Measurements from ENCODE around the gene CX3CR1.
"Not testable (repeated sequence)": the region's sequence is repeated elsewhere in the genome, so short reads cannot be mapped to it uniquely, and the experiment has no call there.

CX3CR1 gene

DNA sequence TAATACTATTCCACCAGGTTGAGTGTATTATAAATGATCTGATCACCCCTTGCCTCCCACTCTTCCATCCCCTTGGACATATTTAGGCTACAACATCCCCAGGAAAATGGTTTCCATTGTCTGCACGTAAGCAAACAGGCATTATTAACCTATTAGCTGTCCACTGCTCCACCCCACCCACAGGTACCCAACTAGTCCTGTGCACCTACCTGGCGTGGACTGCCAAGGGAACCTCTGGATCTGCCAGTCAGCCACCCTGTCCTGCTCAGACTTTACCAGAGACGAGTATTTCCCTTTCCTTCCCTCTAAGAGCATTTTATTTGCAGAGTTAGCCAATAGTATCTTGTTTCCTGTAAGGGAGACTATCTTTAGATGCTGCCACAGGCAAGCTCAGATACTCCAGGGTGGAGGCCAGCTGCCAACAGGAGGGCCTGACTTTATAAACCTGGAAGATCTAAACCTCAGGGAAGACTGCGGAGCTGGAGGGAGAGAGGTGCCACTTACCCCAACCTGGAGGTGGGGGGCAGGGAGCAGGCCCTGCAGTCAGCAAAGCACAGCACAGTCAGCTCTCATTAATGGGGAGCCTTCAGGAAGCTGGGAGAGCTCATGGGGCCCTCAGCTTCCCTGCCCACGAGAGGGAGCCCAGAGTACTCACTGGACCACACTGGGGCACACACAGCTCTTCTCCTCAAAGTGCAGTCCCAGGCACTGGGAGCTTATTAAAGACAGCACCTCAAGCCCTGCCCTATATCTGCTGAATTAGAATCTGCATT is at the start of gene CX3CR1:
Gene CX3CR1 (minus strand): TSS at position 292 of the 773 bp plus-strand sequence. CDS start 13,527 bp downstream, outside the sequence.
- in situ Hi-C loops (cut with HindIII; ENCODE audit: low pct_ligation_motif_present, low pct_unique_long_range_greater_than_20kb, low sequenced_read_pairs), result no loop called here
- no peak for DNase-seq

DNA sequence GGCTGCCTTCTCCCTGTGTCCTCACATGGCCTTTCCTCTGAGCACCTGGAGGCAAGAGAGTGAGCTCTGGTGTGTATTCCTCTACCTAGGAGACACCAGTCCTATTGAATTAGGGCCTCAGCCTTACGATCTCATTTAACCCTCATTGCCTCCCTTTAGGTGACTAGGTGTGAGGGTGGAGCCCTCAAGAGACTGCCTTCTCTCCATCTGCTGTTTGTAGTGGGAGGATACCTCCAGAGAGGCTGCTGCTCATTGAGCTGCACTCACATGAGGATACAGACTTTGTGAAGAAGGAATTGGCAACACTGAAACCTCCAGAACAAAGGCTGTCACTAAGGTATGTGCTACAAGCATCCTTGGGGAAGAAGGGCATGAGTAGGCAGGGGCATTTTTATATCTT is 49.7 kb upstream of the CX3CR1 start, which contains the start of gene CCR8:
Gene CCR8 (plus strand): TSS at position 217 of the 400 bp plus-strand sequence. CDS start 2,623 bp downstream, outside the sequence.
- DNase-seq, result no peak
- in situ Hi-C loops (cut with HindIII; ENCODE audit: low pct_ligation_motif_present, low pct_unique_long_range_greater_than_20kb, low sequenced_read_pairs), result no loop called here

GRCh38 chr3:39327746-39328349 is 48.0 kb upstream of the CX3CR1 start:
- in situ Hi-C loops (cut with HindIII; ENCODE audit: low pct_ligation_motif_present, low pct_unique_long_range_greater_than_20kb, low sequenced_read_pairs), result no loop called here

DNA sequence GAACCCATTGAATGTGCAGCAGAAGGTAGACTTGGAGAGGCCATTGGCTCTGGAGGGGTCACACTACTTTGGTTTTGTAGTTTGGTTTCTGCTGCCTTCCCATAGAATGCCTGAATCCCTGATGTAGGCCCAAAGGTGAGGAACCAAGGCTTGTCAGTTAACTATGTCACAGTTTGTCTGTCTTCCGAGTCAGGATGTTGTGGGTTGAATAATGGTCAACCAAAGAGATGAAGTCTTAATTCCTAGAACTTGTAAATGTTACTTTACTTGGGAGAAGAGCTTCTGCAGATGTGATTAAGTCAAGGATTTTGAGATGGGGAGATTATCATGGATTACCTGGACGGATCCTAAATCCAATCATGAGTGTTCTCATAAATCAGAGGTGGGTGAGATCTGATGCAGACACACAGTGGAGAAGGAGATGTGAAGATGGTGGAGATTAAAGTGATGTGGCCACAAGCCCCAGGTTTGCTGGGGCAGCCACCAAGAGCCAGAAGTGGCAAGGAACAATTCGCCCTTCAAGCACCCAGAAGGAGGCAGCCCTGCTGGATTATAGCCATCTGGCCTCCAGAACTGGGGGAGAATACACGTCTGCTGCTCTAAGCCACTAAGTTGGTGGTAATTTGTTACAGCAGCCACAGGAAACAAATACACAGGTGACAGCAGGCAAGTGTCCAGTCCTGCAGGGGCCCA is 47.4 kb upstream of the CX3CR1 start:
- in situ Hi-C loops (cut with HindIII; ENCODE audit: low pct_ligation_motif_present, low pct_unique_long_range_greater_than_20kb, low sequenced_read_pairs), result no loop called here
- DNase-seq, result no peak

More at GRCh38 chr3:39327746-39328349, 48.0 kb upstream of the CX3CR1 start:
- no peak for DNase-seq

DNA sequence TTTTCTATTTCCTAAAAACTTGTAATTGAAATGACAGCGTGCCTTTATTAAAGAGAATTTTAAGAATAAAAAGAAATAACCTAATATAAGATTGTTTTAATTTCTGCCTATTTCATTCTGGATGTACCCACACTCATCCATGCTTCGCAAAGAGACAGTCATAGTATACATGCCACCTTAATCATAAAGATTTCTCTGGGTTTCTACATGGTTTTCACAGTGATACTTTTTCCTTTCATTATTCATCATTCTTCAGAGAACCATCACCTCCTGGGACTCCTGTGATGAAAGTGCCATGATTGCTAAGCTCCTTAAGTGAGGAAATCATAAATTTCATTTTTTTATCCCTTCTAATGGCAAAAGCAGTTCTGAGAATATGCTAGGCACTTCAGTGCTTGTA is 45.4 kb upstream of the CX3CR1 start:
- DNase-seq, result no peak
- in situ Hi-C loops (cut with HindIII; ENCODE audit: low pct_ligation_motif_present, low pct_unique_long_range_greater_than_20kb, low sequenced_read_pairs), result no loop called here

GRCh38 chr3:39323494-39323893 is 43.7 kb upstream of the CX3CR1 start:
- in situ Hi-C loops (cut with HindIII; ENCODE audit: low pct_ligation_motif_present, low pct_unique_long_range_greater_than_20kb, low sequenced_read_pairs), result no loop called here
- no peak for DNase-seq

DNA sequence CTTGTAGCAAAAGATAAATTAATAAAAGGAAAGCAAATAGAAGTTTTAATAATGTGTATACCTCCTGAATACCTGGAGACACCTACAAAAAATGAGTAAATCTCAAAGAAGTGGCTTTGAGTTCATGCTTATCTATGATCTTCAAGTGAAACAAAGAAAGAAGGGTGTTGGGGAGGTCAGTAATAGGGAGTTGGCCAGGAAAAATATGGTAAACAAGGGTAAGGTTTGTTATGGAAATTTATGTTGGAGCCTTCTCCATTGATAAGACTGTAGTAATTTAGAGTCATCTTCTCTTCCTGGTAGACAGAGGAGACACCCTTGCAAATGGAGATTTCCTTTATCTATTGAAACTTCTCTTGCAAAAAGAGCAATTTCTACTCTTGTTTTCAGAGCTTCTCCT is 43.1 kb upstream of the CX3CR1 start:
- no peak for DNase-seq
- in situ Hi-C loops (cut with HindIII; ENCODE audit: low pct_ligation_motif_present, low pct_unique_long_range_greater_than_20kb, low sequenced_read_pairs), result no loop called here

DNA sequence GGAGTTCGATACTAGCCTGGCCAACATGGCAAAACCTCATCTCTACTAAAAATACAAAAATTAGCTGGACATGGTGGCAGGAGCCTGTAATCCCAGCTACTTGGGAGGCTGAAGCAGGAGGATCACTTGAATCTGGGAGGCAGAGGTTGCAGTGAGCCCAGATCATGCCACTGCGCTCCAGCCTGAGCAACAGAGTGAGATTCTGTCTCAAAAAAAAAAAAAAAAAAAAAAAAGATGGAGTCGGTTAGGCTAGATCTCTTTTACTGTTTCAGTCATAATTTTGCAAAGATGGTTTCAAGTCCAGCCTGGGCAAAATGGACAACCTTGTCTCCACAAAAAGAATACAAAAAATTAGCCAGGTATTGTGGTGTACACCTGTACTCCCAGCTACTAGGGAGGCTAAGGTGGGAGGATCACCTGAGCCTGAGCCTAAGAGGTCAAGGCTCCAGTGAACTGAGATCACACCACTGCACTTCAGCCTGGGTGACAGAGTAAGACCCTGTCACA is 42.4 kb upstream of the CX3CR1 start:
- DNase-seq; in situ Hi-C loops (cut with HindIII; ENCODE audit: low pct_ligation_motif_present, low pct_unique_long_range_greater_than_20kb, low sequenced_read_pairs): not testable (repeated sequence)

DNA sequence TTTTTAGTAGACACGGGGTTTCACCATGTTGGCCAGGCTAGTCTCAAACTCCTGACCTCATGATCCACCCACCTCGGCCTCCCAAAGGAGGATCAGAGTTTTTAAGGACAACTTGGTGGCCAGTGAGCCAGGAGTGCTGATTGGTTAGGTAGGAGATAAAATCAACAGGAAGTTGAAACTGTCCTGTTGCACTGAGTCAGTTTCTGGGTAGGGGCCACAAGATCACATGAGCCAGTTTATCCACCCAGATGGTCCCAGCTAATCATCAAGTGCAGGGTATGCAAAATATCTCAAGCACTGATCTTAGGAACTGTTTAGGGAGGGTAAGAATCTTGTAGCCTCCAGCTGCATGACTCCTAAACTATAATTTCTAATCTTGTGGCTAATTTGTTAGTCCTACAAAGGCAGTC is 41.7 kb upstream of the CX3CR1 start:
- in situ Hi-C loops (cut with HindIII; ENCODE audit: low pct_ligation_motif_present, low pct_unique_long_range_greater_than_20kb, low sequenced_read_pairs); DNase-seq: not testable (repeated sequence)

DNA sequence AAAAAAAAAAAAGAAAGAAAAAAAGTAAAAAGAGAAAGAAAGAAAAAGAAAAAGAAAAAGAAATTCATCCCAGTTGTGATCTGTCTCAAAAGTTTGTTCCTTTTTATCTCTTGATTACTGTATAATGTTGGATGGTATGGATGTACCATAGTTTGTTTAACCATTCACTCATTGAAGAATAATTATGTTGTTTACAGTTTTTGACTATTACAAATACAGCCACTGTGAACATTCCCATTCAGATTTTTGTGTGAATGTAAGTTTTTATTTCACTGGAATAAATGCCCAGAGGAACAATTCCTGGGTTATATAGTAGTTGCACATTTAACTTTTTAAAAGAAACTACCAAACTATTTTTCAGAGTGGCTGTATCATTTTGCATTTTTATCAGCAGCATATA is 39.4 kb upstream of the CX3CR1 start:
- in situ Hi-C loops (cut with HindIII; ENCODE audit: low pct_ligation_motif_present, low pct_unique_long_range_greater_than_20kb, low sequenced_read_pairs), result no loop called here
- DNase-seq, result no peak

- in situ Hi-C loops (cut with HindIII; ENCODE audit: low pct_ligation_motif_present, low pct_unique_long_range_greater_than_20kb, low sequenced_read_pairs), result no loop called here
- no peak for DNase-seq
Observed at GRCh38 chr3:39318301-39318700, 38.5 kb upstream of the CX3CR1 start.

GRCh38 chr3:39317571-39318169 is 37.8 kb upstream of the CX3CR1 start:
- no peak for DNase-seq
- in situ Hi-C loops (cut with HindIII; ENCODE audit: low pct_ligation_motif_present, low pct_unique_long_range_greater_than_20kb, low sequenced_read_pairs), result no loop called here

DNA sequence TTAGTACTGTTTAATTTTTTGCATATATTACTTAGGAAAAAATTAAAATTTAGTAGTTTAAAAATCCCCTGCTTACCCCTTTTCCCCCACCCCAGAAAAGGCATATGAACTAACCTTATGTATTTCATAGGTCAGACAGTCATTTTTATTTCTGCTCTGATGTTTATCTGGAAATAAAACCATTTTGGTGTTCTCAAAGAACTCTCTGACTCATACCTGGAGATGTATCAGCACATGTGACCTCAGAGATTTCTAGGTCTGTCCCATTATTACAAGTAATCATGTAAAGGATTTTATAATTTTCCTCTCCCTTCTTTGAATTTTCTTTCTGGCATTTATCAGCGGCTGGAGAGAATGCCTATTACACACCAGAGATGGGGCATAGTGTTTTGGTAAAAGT is 35.6 kb upstream of the CX3CR1 start:
- DNase-seq, result no peak
- in situ Hi-C loops (cut with HindIII; ENCODE audit: low pct_ligation_motif_present, low pct_unique_long_range_greater_than_20kb, low sequenced_read_pairs), result no loop called here

DNA sequence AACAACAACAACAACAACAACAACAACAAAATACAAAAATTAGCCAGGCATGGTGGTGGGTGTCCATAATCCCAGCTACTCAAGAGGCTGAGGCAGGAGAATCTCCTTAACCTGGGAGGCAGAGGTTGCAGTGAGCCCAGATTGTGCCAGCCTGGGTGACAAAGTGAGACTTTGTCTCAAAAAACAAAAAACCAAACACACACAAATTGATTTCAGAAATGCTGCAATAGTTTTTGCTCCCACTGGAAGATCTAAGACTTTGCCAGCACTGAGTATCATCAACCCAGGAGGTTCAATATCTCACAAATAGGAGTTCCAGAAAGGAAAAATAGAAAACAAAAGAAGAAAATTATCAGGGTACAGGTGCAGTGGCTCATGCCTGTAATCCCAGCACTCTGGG is 33.5 kb upstream of the CX3CR1 start:
- DNase-seq, result no peak
- in situ Hi-C loops (cut with HindIII; ENCODE audit: low pct_ligation_motif_present, low pct_unique_long_range_greater_than_20kb, low sequenced_read_pairs), result no loop called here

GRCh38 chr3:39302178-39302577 is 22.3 kb upstream of the CX3CR1 start:
- no peak for DNase-seq
- in situ Hi-C loops (cut with HindIII; ENCODE audit: low pct_ligation_motif_present, low pct_unique_long_range_greater_than_20kb, low sequenced_read_pairs), result no loop called here

DNA sequence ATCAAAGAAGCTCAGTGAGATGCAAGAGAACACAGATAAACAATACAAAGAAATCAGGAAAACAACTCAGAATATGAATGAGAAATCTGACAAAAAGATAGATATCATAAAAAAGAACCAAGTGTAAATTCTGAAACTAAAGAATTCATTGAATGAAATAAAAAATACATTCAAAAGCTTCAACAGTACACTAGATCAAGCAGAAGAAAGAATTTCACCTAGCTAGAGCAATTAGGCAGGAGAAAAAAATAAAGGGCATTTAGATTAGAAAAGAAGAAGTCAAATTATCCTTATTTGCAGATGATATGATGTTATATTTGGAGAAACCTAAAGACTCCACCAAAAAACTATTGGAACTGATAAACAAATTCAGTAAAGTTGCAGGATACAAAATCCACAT is 19.4 kb upstream of the CX3CR1 start:
- in situ Hi-C loops (cut with HindIII; ENCODE audit: low pct_ligation_motif_present, low pct_unique_long_range_greater_than_20kb, low sequenced_read_pairs), result no loop called here
- DNase-seq, result no peak

GRCh38 chr3:39296197-39297077 is 16.6 kb upstream of the CX3CR1 start:
- no peak for DNase-seq
- in situ Hi-C loops (cut with HindIII; ENCODE audit: low pct_ligation_motif_present, low pct_unique_long_range_greater_than_20kb, low sequenced_read_pairs), result no loop called here

GRCh38 chr3:39295184-39295775 is 15.4 kb upstream of the CX3CR1 start:
- no peak for DNase-seq
- in situ Hi-C loops (cut with HindIII; ENCODE audit: low pct_ligation_motif_present, low pct_unique_long_range_greater_than_20kb, low sequenced_read_pairs), result no loop called here
